ENCODE measurements around the gene TMEM80. TPM values are rescaled to one million over a fixed set of nuclear protein-coding genes. Genes with fewer than 3 reads are reported as not detected.
A peak's percentile ranks its signal among the peaks of the same experiment; 100 is the strongest.

TMEM80 gene
- total and polyA plus RNA-seq, 4 donors, result 5.1 to 12.4 (median 8.2) TPM

- H3K4me1 ChIP-seq (ENCODE audit: control insufficient read depth in 4 of 4, insufficient read depth in 4 of 4, low read length in 3 of 4), result peaks cover 0 to 15% (median 6%) of the 10 kb centered on the region in 4 donors
- 72% methylated on average over 8 of the region's 8 CpGs for WGBS
Observed at GRCh38 chr11:723120-723883, 27.7 kb downstream of the TMEM80 start.

More at GRCh38 chr11:723120-723883, 27.7 kb downstream of the TMEM80 start:
- no peak overlapping the region for H3K27ac ChIP-seq (ENCODE audit: low read depth in 1 of 2, low read length in 2 of 2)
- H3K4me3 ChIP-seq (ENCODE audit: low read depth in 1 of 3, low read length in 3 of 3), result no peak overlapping the region
- H3K9me3 ChIP-seq (ENCODE audit: control insufficient read depth in 4 of 4, low read length in 3 of 4), result no peaks in the 10 kb centered on the region
- DNase-seq (ENCODE audit: low spot score), result no peak
- H3K9ac ChIP-seq (ENCODE audit: low read depth in 1 of 2, low read length in 2 of 2), result no peak overlapping the region
- H3K27me3 ChIP-seq (ENCODE audit: control insufficient read depth in 4 of 4, insufficient read depth in 4 of 4, low read length in 3 of 4), result no peaks in the 10 kb centered on the region
- H3K36me3 ChIP-seq (ENCODE audit: control insufficient read depth in 4 of 4, insufficient read depth in 3 of 4, low read depth in 1 of 4, low read length in 3 of 4), result peaks cover 2 to 35% (median 20%) of the 10 kb centered on the region in 4 donors
- TF ChIP-seq HNF4A (conservative IDR thresholded peaks at IDR 0.05), result no peak
- TF ChIP-seq REST (IDR thresholded peaks at IDR 0.05), result no peak
- TF ChIP-seq TAF1 (conservative IDR thresholded peaks at IDR 0.05), result no peak
- no peak for TF ChIP-seq YY1 (IDR thresholded peaks at IDR 0.05)
- TF ChIP-seq, protein P1, sequence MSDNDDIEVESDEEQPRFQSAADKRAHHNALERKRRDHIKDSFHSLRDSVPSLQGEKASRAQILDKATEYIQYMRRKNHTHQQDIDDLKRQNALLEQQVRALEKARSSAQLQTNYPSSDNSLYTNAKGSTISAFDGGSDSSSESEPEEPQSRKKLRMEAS (IDR thresholded peaks at IDR 0.05), result no peak
- TF ChIP-seq JUND (IDR thresholded peaks at IDR 0.05), result no peak
- no peak for TF ChIP-seq EGR1 (IDR thresholded peaks at IDR 0.05; ENCODE audit: low read depth in 2 of 2)
- peak; percentile 79 to 80 for TF ChIP-seq RAD21 (IDR thresholded peaks at IDR 0.05)
- TF ChIP-seq ZBTB33 (IDR thresholded peaks at IDR 0.05), result no peak
- no peak for TF ChIP-seq RXRA (IDR thresholded peaks at IDR 0.05)
- TF ChIP-seq, protein P2, sequence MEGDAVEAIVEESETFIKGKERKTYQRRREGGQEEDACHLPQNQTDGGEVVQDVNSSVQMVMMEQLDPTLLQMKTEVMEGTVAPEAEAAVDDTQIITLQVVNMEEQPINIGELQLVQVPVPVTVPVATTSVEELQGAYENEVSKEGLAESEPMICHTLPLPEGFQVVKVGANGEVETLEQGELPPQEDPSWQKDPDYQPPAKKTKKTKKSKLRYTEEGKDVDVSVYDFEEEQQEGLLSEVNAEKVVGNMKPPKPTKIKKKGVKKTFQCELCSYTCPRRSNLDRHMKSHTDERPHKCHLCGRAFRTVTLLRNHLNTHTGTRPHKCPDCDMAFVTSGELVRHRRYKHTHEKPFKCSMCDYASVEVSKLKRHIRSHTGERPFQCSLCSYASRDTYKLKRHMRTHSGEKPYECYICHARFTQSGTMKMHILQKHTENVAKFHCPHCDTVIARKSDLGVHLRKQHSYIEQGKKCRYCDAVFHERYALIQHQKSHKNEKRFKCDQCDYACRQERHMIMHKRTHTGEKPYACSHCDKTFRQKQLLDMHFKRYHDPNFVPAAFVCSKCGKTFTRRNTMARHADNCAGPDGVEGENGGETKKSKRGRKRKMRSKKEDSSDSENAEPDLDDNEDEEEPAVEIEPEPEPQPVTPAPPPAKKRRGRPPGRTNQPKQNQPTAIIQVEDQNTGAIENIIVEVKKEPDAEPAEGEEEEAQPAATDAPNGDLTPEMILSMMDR (IDR thresholded peaks at IDR 0.05; ENCODE audit: low read depth, low read length, missing input control), result peak; percentile 60
- no peak for TF ChIP-seq HNF4G (IDR thresholded peaks at IDR 0.05)
- no peak for TF ChIP-seq FOXA1 (IDR thresholded peaks at IDR 0.05)
- no peak for TF ChIP-seq GABPA (IDR thresholded peaks at IDR 0.05 in 1 of 2, conservative IDR thresholded peaks at IDR 0.05 in 1 of 2)
- no peak for TF ChIP-seq ATF3 (IDR thresholded peaks at IDR 0.05)
- TF ChIP-seq FOXA2 (IDR thresholded peaks at IDR 0.05), result no peak

Data from liver (tissue), 9 donors.